T-helper 2 cell treated with Interferon-gamma antibody and Interleukin-4, amounts not matched to agents 100 ng/mL and 5 ng/mL, for 36 hours (primary cell): ENCODE data around the gene RECQL5. TPM values are rescaled to one million over a fixed set of nuclear protein-coding genes. Genes with fewer than 3 reads are reported as not detected.
"Not testable (repeated sequence)": the region's sequence is repeated elsewhere in the genome, so short reads cannot be mapped to it uniquely, and the experiment has no call there.

Source experiments
- intact Hi-C: fragments of 100-400 bp; cut with micrococcal nuclease; formaldehyde crosslinking; loops from one replicate; pipeline ENCODE4 v1.15.1; 2023
- total RNA-seq: library from RNA; stranded (reverse); gene quantifications from 2 replicates; pipeline ENCODE4 v1.2.3, GENCODE V29; 2022

The RECQL5 gene
- total RNA-seq, 1 donor from 2014 or later: 42.2 TPM

- intact Hi-C loops: no loop called here
These were observed 17.3 kb downstream of the RECQL5 start for GRCh38 chr17:75649687-75650086.

GRCh38 chr17:75647921-75648320 lies 19.0 kb downstream of the RECQL5 start:
- intact Hi-C loops: no loop called here

- intact Hi-C loops: no loop called here
These were observed 19.9 kb downstream of the RECQL5 start for GRCh38 chr17:75647061-75647460.

- intact Hi-C loops: no loop called here
These were observed 20.3 kb downstream of the RECQL5 start for GRCh38 chr17:75646638-75646992.

GRCh38 chr17:75645889-75646637 lies 20.9 kb downstream of the RECQL5 start:
- intact Hi-C loops: no loop called here

GRCh38 chr17:75645501-75645888 lies 21.5 kb downstream of the RECQL5 start:
- intact Hi-C loops: no loop called here

GRCh38 chr17:75643643-75644017 lies 23.3 kb downstream of the RECQL5 start:
- intact Hi-C loops: no loop called here

GRCh38 chr17:75642784-75643642 lies 23.9 kb downstream of the RECQL5 start:
- intact Hi-C loops: no loop called here

GRCh38 chr17:75642182-75642783 lies 24.7 kb downstream of the RECQL5 start:
- intact Hi-C loops: no loop called here

GRCh38 chr17:75641343-75641742 lies 25.6 kb downstream of the RECQL5 start:
- intact Hi-C loops: no loop called here

GRCh38 chr17:75640556-75641119 lies 26.3 kb downstream of the RECQL5 start:
- intact Hi-C loops: no loop called here

- intact Hi-C loops: no loop called here
These were observed 27.0 kb downstream of the RECQL5 start for GRCh38 chr17:75639771-75640555.

- intact Hi-C loops: no loop called here
These were observed 27.6 kb downstream of the RECQL5 start for GRCh38 chr17:75639327-75639726.

GRCh38 chr17:75638893-75639292 lies 28.1 kb downstream of the RECQL5 start:
- intact Hi-C loops: no loop called here

GRCh38 chr17:75638039-75638438 lies 28.9 kb downstream of the RECQL5 start:
- intact Hi-C loops: not testable (repeated sequence)

GRCh38 chr17:75637551-75637950 lies 29.4 kb downstream of the RECQL5 start:
- intact Hi-C loops: no loop called here

- intact Hi-C loops: no loop called here
These were observed 29.8 kb downstream of the RECQL5 start for GRCh38 chr17:75637143-75637538.

GRCh38 chr17:75636381-75637142 lies 30.4 kb downstream of the RECQL5 start:
- intact Hi-C loops: no loop called here

- intact Hi-C loops: no loop called here
These were observed 31.2 kb downstream of the RECQL5 start for GRCh38 chr17:75635610-75636202.
